ENCODE measurements around the gene HDAC8. TPM values are rescaled to one million over a fixed set of nuclear protein-coding genes. Genes with fewer than 3 reads are reported as not detected.
"Not testable (repeated sequence)": the region's sequence is repeated elsewhere in the genome, so short reads cannot be mapped to it uniquely, and the experiment has no call there.

The HDAC8 gene
- total RNA-seq, 2 donors from 2014 or later: 12.0 to 13.0 TPM

DNA sequence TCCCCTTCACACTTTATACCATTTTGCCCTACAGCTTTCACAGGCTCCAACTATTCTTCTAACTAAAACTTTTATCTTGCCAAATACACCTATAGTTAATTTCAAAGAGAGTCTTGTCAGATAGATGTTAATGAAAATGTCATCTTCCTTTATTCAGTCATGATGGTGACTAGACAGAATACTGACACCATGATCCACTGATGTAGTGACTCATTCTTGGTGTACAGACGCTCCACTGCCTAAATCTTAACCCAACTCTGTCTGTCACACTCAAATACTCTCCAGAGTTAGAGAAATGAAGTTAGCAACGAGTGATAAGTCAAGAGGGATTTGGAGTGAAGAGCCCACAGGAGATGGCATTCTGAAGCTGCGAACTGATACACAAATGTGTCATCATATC, 32.1 kb upstream of the HDAC8 start:
- Histone ChIP-seq H3K9me3 (no peaks in the 10 kb centered on the region), H3K36me3 (no peaks in the 10 kb centered on the region), H3K27ac (no peak overlapping the region), H3K4me3 (no peak overlapping the region), H3K27me3 (no peaks in the 10 kb centered on the region), H3K4me1 (no peaks in the 10 kb centered on the region)
- no peak for DNase-seq (ENCODE audit: low spot score)
- TF ChIP-seq, protein P1, sequence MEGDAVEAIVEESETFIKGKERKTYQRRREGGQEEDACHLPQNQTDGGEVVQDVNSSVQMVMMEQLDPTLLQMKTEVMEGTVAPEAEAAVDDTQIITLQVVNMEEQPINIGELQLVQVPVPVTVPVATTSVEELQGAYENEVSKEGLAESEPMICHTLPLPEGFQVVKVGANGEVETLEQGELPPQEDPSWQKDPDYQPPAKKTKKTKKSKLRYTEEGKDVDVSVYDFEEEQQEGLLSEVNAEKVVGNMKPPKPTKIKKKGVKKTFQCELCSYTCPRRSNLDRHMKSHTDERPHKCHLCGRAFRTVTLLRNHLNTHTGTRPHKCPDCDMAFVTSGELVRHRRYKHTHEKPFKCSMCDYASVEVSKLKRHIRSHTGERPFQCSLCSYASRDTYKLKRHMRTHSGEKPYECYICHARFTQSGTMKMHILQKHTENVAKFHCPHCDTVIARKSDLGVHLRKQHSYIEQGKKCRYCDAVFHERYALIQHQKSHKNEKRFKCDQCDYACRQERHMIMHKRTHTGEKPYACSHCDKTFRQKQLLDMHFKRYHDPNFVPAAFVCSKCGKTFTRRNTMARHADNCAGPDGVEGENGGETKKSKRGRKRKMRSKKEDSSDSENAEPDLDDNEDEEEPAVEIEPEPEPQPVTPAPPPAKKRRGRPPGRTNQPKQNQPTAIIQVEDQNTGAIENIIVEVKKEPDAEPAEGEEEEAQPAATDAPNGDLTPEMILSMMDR (IDR thresholded peaks at IDR 0.05): no peak

DNA sequence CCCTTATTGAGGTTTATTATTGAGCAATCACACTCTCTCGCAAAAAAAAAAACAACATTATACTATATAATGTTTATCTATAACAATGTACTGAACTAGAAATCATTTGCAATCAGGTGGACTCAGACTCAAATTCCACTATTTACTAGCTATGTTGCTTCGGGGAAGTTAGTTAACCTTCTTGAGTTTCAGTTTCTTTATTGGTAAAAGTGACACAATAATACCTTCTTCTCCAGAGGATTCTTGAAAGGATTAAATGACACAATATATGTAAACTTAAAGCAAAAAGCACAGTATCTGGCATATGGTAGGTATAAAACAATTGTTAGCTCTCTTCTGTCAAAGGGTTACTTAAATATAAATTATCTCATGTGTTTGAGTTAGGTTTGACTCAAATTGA, 31.5 kb upstream of the HDAC8 start:
- H3K4me3 ChIP-seq: no peak overlapping the region

DNA sequence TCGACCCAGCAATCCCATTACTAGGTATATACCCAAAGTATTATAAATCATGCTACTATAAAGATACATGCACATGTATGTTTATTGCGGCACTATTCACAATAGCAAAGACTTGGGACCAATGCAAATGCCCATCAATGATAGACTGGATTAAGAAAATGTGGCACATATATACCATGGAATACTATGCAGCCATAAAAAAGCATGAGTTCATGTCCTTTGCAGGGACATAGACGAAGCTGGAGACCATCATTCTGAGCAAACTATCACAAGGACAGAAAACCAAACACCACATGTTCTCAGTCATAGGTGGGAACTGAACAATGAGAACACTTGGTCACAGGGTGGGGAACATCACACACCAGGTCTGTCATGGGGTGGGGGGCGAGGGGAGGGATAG, 18.4 kb upstream of the HDAC8 start:
- H3K27me3 ChIP-seq: not testable (repeated sequence)

More for the DNA sequence above, 31.5 kb upstream of the HDAC8 start:
- H3K27me3 ChIP-seq: no peaks in the 10 kb centered on the region
- H3K36me3 ChIP-seq: no peaks in the 10 kb centered on the region
- TF ChIP-seq, protein P1 (IDR thresholded peaks at IDR 0.05): no peak
- DNase-seq (ENCODE audit: low spot score): no peak
- no peaks in the 10 kb centered on the region for H3K4me1 ChIP-seq
- H3K27ac ChIP-seq: no peak overlapping the region
- no peaks in the 10 kb centered on the region for H3K9me3 ChIP-seq

DNA sequence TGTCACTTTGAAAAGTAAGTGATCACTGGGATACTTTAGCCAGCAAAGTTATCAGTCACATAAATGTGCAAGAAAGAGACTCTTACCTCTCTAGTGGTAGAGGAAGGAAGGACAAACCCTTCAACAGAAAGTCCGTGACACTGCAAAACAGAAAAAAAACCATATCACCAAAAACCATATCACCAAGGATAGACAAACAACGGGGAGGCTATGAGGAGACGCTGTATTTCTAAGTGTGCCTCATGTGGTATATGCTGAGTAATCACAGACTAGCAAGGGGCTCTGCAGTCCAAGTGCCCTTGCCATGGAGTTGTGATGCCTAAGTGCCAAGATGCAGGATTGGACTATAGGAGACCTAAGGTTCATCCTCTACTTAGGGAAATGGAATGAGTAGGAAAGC, 11.5 kb upstream of the HDAC8 start:
- H3K4me1 ChIP-seq: no peaks in the 10 kb centered on the region
- H3K9me3 ChIP-seq: no peaks in the 10 kb centered on the region
- no peak overlapping the region for H3K27ac ChIP-seq
- H3K4me3 ChIP-seq: no peak overlapping the region
- no peaks in the 10 kb centered on the region for H3K27me3 ChIP-seq
- no peaks in the 10 kb centered on the region for H3K36me3 ChIP-seq
- no peak for DNase-seq (ENCODE audit: low spot score)
- TF ChIP-seq, protein P1 (IDR thresholded peaks at IDR 0.05): no peak

More for the DNA sequence above, 18.4 kb upstream of the HDAC8 start:
- not testable (repeated sequence) for H3K4me1 ChIP-seq; H3K36me3 ChIP-seq; H3K4me3 ChIP-seq; DNase-seq (ENCODE audit: low spot score); H3K9me3 ChIP-seq; H3K27ac ChIP-seq

DNA sequence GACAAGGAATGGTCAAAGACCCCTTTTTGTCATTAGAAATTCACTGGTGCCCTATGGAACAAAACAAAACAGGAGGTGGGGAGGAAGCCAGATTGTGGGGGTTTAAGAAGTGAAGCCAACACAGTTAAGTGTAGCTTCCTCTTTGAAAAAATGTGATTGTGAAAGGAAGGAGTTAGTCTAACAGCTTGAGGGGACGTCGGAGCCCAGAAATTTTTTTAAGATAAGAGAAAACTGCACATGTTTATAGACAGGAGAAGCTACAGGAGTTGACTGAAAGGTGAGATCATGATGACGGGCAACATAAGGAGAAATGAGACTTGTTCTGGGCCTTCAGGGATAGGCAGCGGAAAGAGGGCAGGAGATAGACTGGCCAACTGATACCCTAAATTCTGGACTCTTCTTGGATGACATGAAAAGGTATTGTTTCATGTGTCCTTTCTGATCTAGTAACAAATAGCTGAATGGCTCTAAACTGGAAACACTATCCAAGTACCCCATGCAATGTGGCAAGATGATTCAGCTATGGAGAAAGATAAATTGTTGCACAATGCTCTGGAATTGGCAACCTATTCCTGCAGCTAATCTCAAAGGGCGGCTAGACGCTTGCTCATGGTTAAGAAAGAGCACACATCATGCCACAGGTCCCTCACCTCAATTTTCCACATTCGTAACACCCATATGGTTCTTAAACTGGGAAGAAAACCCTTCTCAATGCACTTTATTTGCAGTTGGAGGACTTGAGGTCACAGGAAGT, 3.7 kb upstream of the HDAC8 start:
- TF ChIP-seq, protein P1 (IDR thresholded peaks at IDR 0.05): no peak
- H3K4me1 ChIP-seq: no peaks in the 10 kb centered on the region
- no peaks in the 10 kb centered on the region for H3K27me3 ChIP-seq
- no peak for DNase-seq (ENCODE audit: low spot score)
- no peaks in the 10 kb centered on the region for H3K9me3 ChIP-seq
- no peak overlapping the region for H3K4me3 ChIP-seq
- no peaks in the 10 kb centered on the region for H3K36me3 ChIP-seq
- no peak overlapping the region for H3K27ac ChIP-seq

DNA sequence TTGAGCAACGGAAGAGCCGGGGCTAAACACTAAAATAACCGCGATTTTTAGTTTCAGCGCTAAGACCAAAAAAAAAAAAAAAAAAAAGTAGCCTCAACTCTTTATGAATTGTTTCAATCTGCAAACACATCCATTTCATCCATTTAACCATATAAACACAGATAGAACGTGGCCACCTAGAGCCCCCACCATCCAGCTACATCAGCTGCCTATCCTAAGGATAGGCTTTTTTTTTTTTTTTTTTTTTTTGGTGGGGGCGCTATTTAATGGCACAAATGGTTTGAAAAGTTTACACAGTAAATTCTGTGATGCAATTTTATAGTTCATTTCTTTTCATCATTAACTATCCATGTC, 492 bp upstream of the HDAC8 start:
- H3K36me3 ChIP-seq: no peaks in the 10 kb centered on the region
- no peaks in the 10 kb centered on the region for H3K27me3 ChIP-seq
- H3K4me3 ChIP-seq: peak overlapping the region; percentile 50 to 56
- H3K4me1 ChIP-seq: no peaks in the 10 kb centered on the region
- TF ChIP-seq, protein P1 (IDR thresholded peaks at IDR 0.05): no peak
- peak overlapping the region; percentile 64 to 68 for H3K27ac ChIP-seq
- DNase-seq (ENCODE audit: low spot score): no peak
- no peaks in the 10 kb centered on the region for H3K9me3 ChIP-seq

Data from right atrium auricular region (tissue), 2 donors.